Thymus (tissue), 14 donors: ENCODE data around the gene ANO2. TPM values are rescaled to one million over a fixed set of nuclear protein-coding genes. Genes with fewer than 3 reads are reported as not detected.

Experiments
- DNase-seq, 9 donors: peaks; one replicate each; pipeline ENCODE4 v3.0.0-alpha.2; 2013; ENCODE audit warnings: low spot score in 9 of 9, low read depth in 6 of 9, missing footprints in 1 of 9
- H3K27ac ChIP-seq, 2 donors: one replicate each; pipeline ENCODE4 v1.5.1; 2013; ENCODE audit warnings: control low read depth in 1 of 2, low read depth in 1 of 2, low read length in 1 of 2, mild to moderate bottlenecking in 1 of 2, moderate library complexity in 1 of 2
- H3K27me3 ChIP-seq, 2 donors: one replicate each; pipeline ENCODE4 v1.5.1; 2013; ENCODE audit warnings: low read length in 1 of 2; ENCODE audit not compliant: control insufficient read depth in 2 of 2, insufficient read depth in 1 of 2
- H3K36me3 ChIP-seq, 2 donors: one replicate each; pipeline ENCODE4 v1.5.1; 2013; ENCODE audit warnings: low read length in 1 of 2, mild to moderate bottlenecking in 1 of 2, moderate library complexity in 1 of 2; ENCODE audit not compliant: control insufficient read depth in 2 of 2, insufficient read depth in 2 of 2
- H3K4me1 ChIP-seq, 2 donors: one replicate each; pipeline ENCODE4 v1.5.1; 2013; ENCODE audit warnings: low read length in 2 of 2; ENCODE audit not compliant: control insufficient read depth in 2 of 2, insufficient read depth in 2 of 2
- H3K4me3 ChIP-seq, 2 donors: one replicate each; pipeline ENCODE4 v1.5.1; 2013; ENCODE audit warnings: low read length in 2 of 2, control low read depth in 1 of 2, mild to moderate bottlenecking in 1 of 2
- H3K9me3 ChIP-seq, 2 donors: one replicate each; pipeline ENCODE4 v1.5.1; 2013; ENCODE audit warnings: low read length in 1 of 2, mild to moderate bottlenecking in 1 of 2; ENCODE audit not compliant: control insufficient read depth in 2 of 2, insufficient read depth in 1 of 2
- WGBS: extraction: QIAGEN DNeasy Blood & Tissue Kit; methylation state at CpG from one replicate; pipeline ENCODE4 v1.1.7; 2013; 5-methylcytosine and 5-hydroxymethylcytosine counted together
- long read RNA-seq, 10 donors: transcript quantifications; one replicate each; lab custom pipeline, GENCODE V29; 2026
- polyA plus RNA-seq: library from polyadenylated mRNA; stranded (reverse); fragments of 200-250 nt; gene quantifications from one replicate; pipeline ENCODE4 v1.2.3, GENCODE V29; 2013
- total RNA-seq: library from RNA; stranded (reverse); fragments of 120-200 nt; gene quantifications from one replicate; pipeline ENCODE4 v1.2.4, GENCODE V29; 2013
- donor health status: healthy.

Gene ANO2
- total RNA-seq (0.57 TPM), polyA plus RNA-seq (1.4 TPM)
- long read RNA-seq, donor 1: 0 reads
- long read RNA-seq, donor 2: 0 reads
- long read RNA-seq, donor 3: 0 reads
- long read RNA-seq, donor 4: 0 reads
- long read RNA-seq, donor 5: 0 reads
- long read RNA-seq, donor 6: 0 reads
- long read RNA-seq, donor 7: 0 reads
- long read RNA-seq, donor 8: 0 reads
- long read RNA-seq, donor 9: 0 reads
- long read RNA-seq, donor 10: 0 reads

GRCh38 chr12:5945071-5946008 lies at the start of gene ANO2:
ANO2 (minus strand) TSS chr12:5945259; CDS start chr12:5945217, 42 bp downstream.
- peaks cover 0 to 17% of the 10 kb centered on the region in 2 donors for H3K4me1 ChIP-seq
- H3K36me3 ChIP-seq: no peaks in the 10 kb centered on the region
- H3K4me3 ChIP-seq: peak within 1 kb of the TSS in 1 of 2 donors; percentile 12
- DNase-seq: no peak
- H3K27ac ChIP-seq: no peak within 1 kb of the TSS
- H3K9me3 ChIP-seq: no peaks in the 10 kb centered on the region
- WGBS: 6% methylated on average over 66 of the region's 66 CpGs
- peaks cover 34 to 43% of the 10 kb centered on the region in 2 donors for H3K27me3 ChIP-seq

- Histone ChIP-seq H3K36me3 (no peaks in the 10 kb centered on the region), H3K4me3 (no peak overlapping the region), H3K27me3 (no peaks in the 10 kb centered on the region), H3K4me1 (no peaks in the 10 kb centered on the region), H3K9me3 (no peaks in the 10 kb centered on the region), H3K27ac (no peak overlapping the region)
- 96% methylated on average over 3 of the region's 3 CpGs for WGBS
- DNase-seq: no peak
Measured at GRCh38 chr12:5989621-5990020, 44.6 kb upstream of the ANO2 start.

DNA sequence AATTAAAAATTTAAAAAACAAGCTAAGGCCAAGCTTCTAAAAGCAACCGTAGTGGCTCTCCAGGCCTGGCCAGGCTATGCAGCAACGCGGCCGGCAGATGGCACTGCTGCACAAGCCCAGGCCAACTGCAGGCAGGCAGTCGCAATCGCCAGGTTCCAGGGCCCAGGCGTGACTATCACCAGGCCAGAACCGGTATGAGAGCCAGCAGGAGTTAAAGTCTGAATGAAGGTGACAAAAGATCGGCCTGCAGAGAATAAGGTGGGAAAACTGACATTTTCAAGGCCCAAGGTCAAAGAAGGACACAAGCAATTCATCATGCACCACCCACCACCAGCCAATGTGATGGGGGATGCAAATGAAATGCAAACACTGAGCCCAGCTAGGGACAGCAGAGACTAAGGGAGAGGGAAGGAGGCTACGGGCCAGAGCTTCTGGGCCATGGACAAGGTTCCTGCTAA lies 43.6 kb upstream of the ANO2 start:
- no peak overlapping the region for H3K27ac ChIP-seq
- H3K27me3 ChIP-seq: no peaks in the 10 kb centered on the region
- no peak overlapping the region for H3K4me3 ChIP-seq
- DNase-seq: peak; percentile 6 to 77 (median 50)
- H3K36me3 ChIP-seq: no peaks in the 10 kb centered on the region
- H3K9me3 ChIP-seq: no peaks in the 10 kb centered on the region
- WGBS: 13% methylated on average over 10 of the region's 10 CpGs
- no peaks in the 10 kb centered on the region for H3K4me1 ChIP-seq

DNA sequence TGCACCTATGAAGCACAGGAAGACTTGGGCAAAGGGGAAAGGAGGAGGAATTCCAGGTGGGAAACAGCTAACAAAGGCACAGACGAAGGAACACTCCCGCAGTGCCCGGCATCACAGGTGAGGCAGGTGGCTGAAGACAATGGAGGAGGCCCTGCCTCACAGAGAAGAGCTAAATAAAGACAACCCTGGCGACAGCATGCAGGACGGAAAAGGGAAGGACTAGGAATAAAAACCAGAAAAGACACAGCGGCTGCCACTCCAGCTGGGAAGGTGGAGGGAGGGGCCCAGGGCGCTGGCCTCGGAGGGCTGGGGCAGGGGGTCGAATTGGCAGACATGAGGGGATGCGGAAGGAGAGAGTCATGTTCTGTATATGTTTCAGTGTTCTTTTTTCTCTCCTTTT lies 43.0 kb upstream of the ANO2 start:
- no peaks in the 10 kb centered on the region for H3K27me3 ChIP-seq
- H3K36me3 ChIP-seq: no peaks in the 10 kb centered on the region
- WGBS: 85% methylated on average over 10 of the region's 10 CpGs
- H3K4me3 ChIP-seq: no peak overlapping the region
- no peak overlapping the region for H3K27ac ChIP-seq
- H3K4me1 ChIP-seq: no peaks in the 10 kb centered on the region
- H3K9me3 ChIP-seq: no peaks in the 10 kb centered on the region
- DNase-seq: no peak

DNA sequence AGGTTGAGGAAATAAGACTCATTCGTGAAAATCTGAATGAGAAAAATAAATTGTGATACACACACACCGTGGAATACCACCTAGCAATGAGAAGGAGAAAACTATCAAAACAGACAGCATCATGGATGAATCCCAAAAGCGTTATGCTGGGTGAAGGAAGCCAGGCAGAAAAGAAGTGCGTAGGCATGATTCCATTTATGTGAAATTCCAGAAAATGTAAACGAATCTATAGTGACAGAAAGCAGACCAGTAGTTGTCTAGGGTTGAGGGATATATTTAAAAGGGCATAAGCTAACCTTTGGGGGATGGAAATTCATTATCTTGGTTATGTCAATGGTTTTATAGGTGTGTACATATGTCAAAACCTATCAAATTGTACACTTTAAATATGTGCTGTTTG lies 42.5 kb upstream of the ANO2 start:
- DNase-seq: no peak
- Histone ChIP-seq H3K36me3 (no peaks in the 10 kb centered on the region), H3K9me3 (no peaks in the 10 kb centered on the region), H3K4me1 (no peaks in the 10 kb centered on the region), H3K27me3 (no peaks in the 10 kb centered on the region), H3K27ac (no peak overlapping the region), H3K4me3 (no peak overlapping the region)
- WGBS: 96% methylated on average over 5 of the region's 5 CpGs

- DNase-seq: no peak
- H3K4me1 ChIP-seq: no peaks in the 10 kb centered on the region
- no peak overlapping the region for H3K4me3 ChIP-seq
- H3K27ac ChIP-seq: no peak overlapping the region
- WGBS: 84% methylated on average over 8 of the region's 8 CpGs
- no peaks in the 10 kb centered on the region for H3K36me3 ChIP-seq
- H3K27me3 ChIP-seq: no peaks in the 10 kb centered on the region
- no peaks in the 10 kb centered on the region for H3K9me3 ChIP-seq
Measured at GRCh38 chr12:5985471-5985870, 40.4 kb upstream of the ANO2 start.

DNA sequence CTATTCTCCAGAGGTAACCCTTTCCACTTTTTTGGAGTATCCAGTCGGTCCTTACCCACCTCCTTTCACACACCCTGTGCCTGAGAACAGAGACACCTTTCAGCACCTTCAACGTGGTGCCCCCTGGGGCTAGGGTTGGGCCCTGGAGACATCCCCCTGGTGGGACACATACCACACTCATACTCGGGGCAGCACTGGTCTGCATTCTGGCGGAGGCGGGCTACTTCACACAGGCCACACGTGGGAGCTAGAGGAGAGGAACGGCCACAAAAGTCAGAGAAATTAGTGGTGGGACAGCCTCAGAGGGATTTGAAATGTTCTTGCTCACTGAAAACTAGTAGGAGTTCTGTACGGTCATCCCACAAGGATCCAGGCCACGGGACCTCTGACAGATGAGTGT lies 39.8 kb upstream of the ANO2 start:
- H3K27ac ChIP-seq: no peak overlapping the region
- 91% methylated on average over 9 of the region's 9 CpGs for WGBS
- no peaks in the 10 kb centered on the region for H3K4me1 ChIP-seq
- no peaks in the 10 kb centered on the region for H3K36me3 ChIP-seq
- no peaks in the 10 kb centered on the region for H3K27me3 ChIP-seq
- H3K4me3 ChIP-seq: no peak overlapping the region
- no peak for DNase-seq
- no peaks in the 10 kb centered on the region for H3K9me3 ChIP-seq

GRCh38 chr12:5982106-5982505 lies 37.0 kb upstream of the ANO2 start:
- no peaks in the 10 kb centered on the region for H3K36me3 ChIP-seq
- H3K9me3 ChIP-seq: no peaks in the 10 kb centered on the region
- WGBS: 94% methylated on average over 4 of the region's 4 CpGs
- DNase-seq: no peak
- no peaks in the 10 kb centered on the region for H3K27me3 ChIP-seq
- no peak overlapping the region for H3K27ac ChIP-seq
- no peaks in the 10 kb centered on the region for H3K4me1 ChIP-seq
- H3K4me3 ChIP-seq: no peak overlapping the region

DNA sequence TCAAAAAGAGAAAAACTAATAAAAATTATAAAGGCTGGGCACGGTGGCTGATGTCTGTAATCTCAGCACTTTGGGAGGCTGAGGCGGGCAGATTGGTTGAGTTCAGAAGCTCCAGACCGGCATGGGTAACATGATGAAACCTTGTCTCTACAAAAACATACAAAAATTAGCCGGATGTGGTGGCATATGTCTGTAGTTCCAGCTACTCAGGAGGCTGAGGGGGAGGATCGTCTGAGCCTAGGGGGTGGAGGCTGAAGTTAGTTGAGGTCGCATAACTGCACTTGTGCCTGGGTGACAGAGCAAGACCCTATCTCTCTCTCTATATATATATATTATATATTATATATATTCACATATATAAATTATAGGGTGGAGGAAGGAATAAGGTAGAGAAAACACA lies 32.5 kb upstream of the ANO2 start:
- Histone ChIP-seq H3K4me1 (no peaks in the 10 kb centered on the region), H3K9me3 (no peaks in the 10 kb centered on the region), H3K4me3 (no peak overlapping the region), H3K27ac (no peak overlapping the region), H3K36me3 (no peaks in the 10 kb centered on the region), H3K27me3 (no peaks in the 10 kb centered on the region)
- no peak for DNase-seq
- WGBS: 94% methylated on average over 6 of the region's 6 CpGs
